CD4-positive, CD25-positive, alpha-beta regulatory T cell (primary cell): Measurements from ENCODE around the gene NAT16. TPM values are rescaled to one million over a fixed set of nuclear protein-coding genes. Genes with fewer than 3 reads are reported as not detected.

Source experiments
- ATAC-seq, 2 donors: fragments of 150-1000 bp; cut with Tn5 transposase; one replicate each; pipeline ENCODE4 v1.10.0; 2021; ENCODE audit warnings: low read depth in 2 of 2, moderate number of reproducible peaks in 2 of 2, moderate library complexity in 1 of 2
- DNase-seq, 3 donors: peaks; one replicate each; pipeline versions ENCODE4 v3.0.0 to v3.0.0-alpha.2; 2012 to 2022; ENCODE audit warnings: mixed read lengths in 1 of 3
- H3K27ac ChIP-seq: one replicate; pipeline ENCODE4 v1.7.0; 2013; ENCODE audit warnings: mild to moderate bottlenecking, low read length; ENCODE audit not compliant: insufficient read depth, poor library complexity, severe bottlenecking
- H3K27me3 ChIP-seq: one replicate; pipeline ENCODE4 v1.7.0; 2013; ENCODE audit warnings: low read length; ENCODE audit not compliant: control insufficient read depth, insufficient read depth
- H3K36me3 ChIP-seq: one replicate; pipeline ENCODE4 v1.7.0; 2013; ENCODE audit warnings: mild to moderate bottlenecking, low read length, moderate library complexity; ENCODE audit not compliant: control insufficient read depth, insufficient read depth
- H3K4me1 ChIP-seq: 2 replicates; pipeline ENCODE4 v1.7.0; 2013; ENCODE audit warnings: mild to moderate bottlenecking, low read length; ENCODE audit not compliant: insufficient read depth, control insufficient read depth, poor library complexity, severe bottlenecking
- H3K4me3 ChIP-seq: one replicate; pipeline ENCODE4 v1.7.0; 2013; ENCODE audit warnings: low read depth, mild to moderate bottlenecking, low read length, moderate library complexity
- H3K9me3 ChIP-seq, 2 experiments: 1 replicate in 1 of 2; 2 replicates in 1 of 2; pipeline ENCODE4 v1.7.0; 2013; ENCODE audit warnings: low read length in 2 of 2, mild to moderate bottlenecking in 1 of 2, moderate library complexity in 1 of 2; ENCODE audit not compliant: control insufficient read depth in 2 of 2
- H3K27ac Mint-ChIP-seq, 3 donors: one replicate each; pipeline ENCODE4 v1.8.0; 2020 to 2022; ENCODE audit warnings: mild to moderate bottlenecking in 3 of 3, mixed read lengths in 3 of 3, moderate library complexity in 2 of 3
- H3K27me3 Mint-ChIP-seq: one replicate; pipeline ENCODE4 v1.8.0; 2022; ENCODE audit warnings: mild to moderate bottlenecking, mixed read lengths
- H3K36me3 Mint-ChIP-seq: one replicate; pipeline ENCODE4 v1.8.0; 2020; ENCODE audit warnings: mixed read lengths
- H3K4me1 Mint-ChIP-seq, 4 donors: one replicate each; pipeline ENCODE4 v1.8.0; 2020 to 2022; ENCODE audit warnings: mixed read lengths in 4 of 4, mild to moderate bottlenecking in 1 of 4
- H3K4me3 Mint-ChIP-seq, 4 donors: one replicate each; pipeline ENCODE4 v1.8.0; 2020 to 2022; ENCODE audit warnings: mild to moderate bottlenecking in 4 of 4, mixed read lengths in 4 of 4, moderate library complexity in 3 of 4
- H3K9me3 Mint-ChIP-seq, 7 donors: one replicate each; pipeline ENCODE4 v1.8.0; 2020 to 2022; ENCODE audit warnings: mixed read lengths in 7 of 7, mild to moderate bottlenecking in 3 of 7, moderate library complexity in 2 of 7
- polyA plus RNA-seq, 4 donors: library from polyadenylated mRNA; unstranded; fragments of 300-500 nt; fragmentation: Illumina TruSeq; gene quantifications; one replicate each; pipeline ENCODE4 v1.2.3, GENCODE V29; 2021
- total RNA-seq: library from RNA; stranded (reverse); gene quantifications from one replicate; pipeline ENCODE4 v1.2.3, GENCODE V29; 2022

NAT16 gene
- total and polyA plus RNA-seq, 5 donors from 2014 or later = not detected

GRCh38 chr7:101159696-101160674 is 20.1 kb downstream of the NAT16 start:
- DNase-seq = no peak
- H3K36me3 ChIP-seq = peaks cover 5% of the 10 kb centered on the region
- ATAC-seq = no peak
- H3K36me3 Mint-ChIP-seq = peaks cover 15% of the 10 kb centered on the region
- H3K27ac Mint-ChIP-seq = no peak overlapping the region
- peaks cover 3% of the 10 kb centered on the region for H3K27me3 ChIP-seq
- peak overlapping the region in 1 of 4 donors; percentile 72 for H3K4me3 Mint-ChIP-seq
- peaks cover 29% of the 10 kb centered on the region for H3K4me1 ChIP-seq
- H3K9me3 ChIP-seq = no peaks in the 10 kb centered on the region
- H3K9me3 Mint-ChIP-seq = peaks cover 0 to 2% (median 0%) of the 10 kb centered on the region in 7 donors
- peaks cover 0 to 24% (median 10%) of the 10 kb centered on the region in 4 donors for H3K4me1 Mint-ChIP-seq
- peaks cover 23% of the 10 kb centered on the region for H3K27me3 Mint-ChIP-seq
- no peak overlapping the region for H3K4me3 ChIP-seq
- H3K27ac ChIP-seq = no peak overlapping the region

- Histone ChIP-seq H3K4me1 (peaks cover 10% of the 10 kb centered on the region), H3K27me3 (no peaks in the 10 kb centered on the region), H3K9me3 (no peaks in the 10 kb centered on the region), H3K36me3 (peaks cover 5% of the 10 kb centered on the region), H3K27ac (no peak overlapping the region), H3K4me3 (no peak overlapping the region)
- no peak for ATAC-seq
- H3K27ac Mint-ChIP-seq = no peak overlapping the region
- H3K27me3 Mint-ChIP-seq = peaks cover 21% of the 10 kb centered on the region
- H3K4me1 Mint-ChIP-seq = peaks cover 0 to 17% (median 6%) of the 10 kb centered on the region in 4 donors
- peaks cover 15% of the 10 kb centered on the region for H3K36me3 Mint-ChIP-seq
- no peak for DNase-seq
- peaks cover 0 to 2% (median 0%) of the 10 kb centered on the region in 7 donors for H3K9me3 Mint-ChIP-seq
- peak overlapping the region in 2 of 4 donors; percentile 15 to 73 for H3K4me3 Mint-ChIP-seq
Measured at GRCh38 chr7:101156866-101157589, 23.1 kb downstream of the NAT16 start.

- peaks cover 0 to 17% (median 6%) of the 10 kb centered on the region in 4 donors for H3K4me1 Mint-ChIP-seq
Measured at GRCh38 chr7:101156277-101156676, 23.8 kb downstream of the NAT16 start.

DNA sequence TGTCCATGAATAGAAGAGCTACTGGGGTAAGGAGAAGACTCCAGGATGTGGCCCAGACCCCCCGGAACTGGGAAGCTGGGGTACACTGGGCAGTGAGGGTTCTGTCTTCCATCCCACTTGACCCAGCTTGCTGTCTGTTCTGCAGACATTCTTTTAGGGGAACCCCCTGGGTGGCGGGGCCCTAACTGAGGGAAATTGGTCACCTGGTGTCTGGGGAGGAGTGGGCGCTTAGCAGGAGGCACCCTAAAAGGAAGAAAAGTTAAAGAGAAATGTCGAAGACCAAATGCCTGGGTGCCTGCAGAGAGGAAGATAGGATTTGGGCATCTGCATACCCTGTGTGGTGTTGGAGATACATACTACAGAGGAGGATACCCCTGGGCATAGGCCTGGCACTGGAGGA is 24.8 kb downstream of the NAT16 start:
- Histone ChIP-seq H3K4me3 (peak overlapping the region; percentile 35), H3K27me3 (no peaks in the 10 kb centered on the region), H3K27ac (no peak overlapping the region), H3K36me3 (peaks cover 5% of the 10 kb centered on the region), H3K9me3 (no peaks in the 10 kb centered on the region), H3K4me1 (peaks cover 10% of the 10 kb centered on the region)
- Mint-ChIP-seq H3K4me3 (peak overlapping the region; percentile 79 to 93 (median 92)), H3K36me3 (peaks cover 15% of the 10 kb centered on the region), H3K9me3 (peaks cover 0 to 2% (median 0%) of the 10 kb centered on the region in 7 donors), H3K27me3 (peaks cover 26% of the 10 kb centered on the region), H3K27ac (peak overlapping the region in 2 of 3 donors; percentile 26 to 61), H3K4me1 (peaks cover 0 to 17% (median 6%) of the 10 kb centered on the region in 4 donors)
- ATAC-seq = no peak
- no peak for DNase-seq

More at GRCh38 chr7:101156277-101156676, 23.8 kb downstream of the NAT16 start:
- H3K27me3 Mint-ChIP-seq = peaks cover 24% of the 10 kb centered on the region
- H3K9me3 Mint-ChIP-seq = peaks cover 0 to 2% (median 0%) of the 10 kb centered on the region in 7 donors
- Histone ChIP-seq H3K27ac (no peak overlapping the region), H3K9me3 (no peaks in the 10 kb centered on the region), H3K27me3 (no peaks in the 10 kb centered on the region), H3K36me3 (peaks cover 5% of the 10 kb centered on the region), H3K4me3 (no peak overlapping the region), H3K4me1 (peaks cover 10% of the 10 kb centered on the region)
- peak overlapping the region in 2 of 4 donors; percentile 61 to 73 for H3K4me3 Mint-ChIP-seq
- no peak overlapping the region for H3K27ac Mint-ChIP-seq
- no peak for DNase-seq
- peaks cover 15% of the 10 kb centered on the region for H3K36me3 Mint-ChIP-seq
- no peak for ATAC-seq

- H3K27me3 Mint-ChIP-seq = peaks cover 28% of the 10 kb centered on the region
- Histone ChIP-seq H3K9me3 (no peaks in the 10 kb centered on the region), H3K36me3 (peaks cover 5% of the 10 kb centered on the region), H3K4me1 (peaks cover 10% of the 10 kb centered on the region), H3K27me3 (no peaks in the 10 kb centered on the region), H3K27ac (no peak overlapping the region), H3K4me3 (peak overlapping the region; percentile 35)
- DNase-seq (no peak), ATAC-seq (no peak)
- no peak overlapping the region for H3K27ac Mint-ChIP-seq
- H3K9me3 Mint-ChIP-seq = peaks cover 0 to 2% (median 0%) of the 10 kb centered on the region in 7 donors
- peak overlapping the region; percentile 79 to 93 (median 92) for H3K4me3 Mint-ChIP-seq
- H3K36me3 Mint-ChIP-seq = peaks cover 15% of the 10 kb centered on the region
- peaks cover 0 to 17% (median 6%) of the 10 kb centered on the region in 4 donors for H3K4me1 Mint-ChIP-seq
Measured at GRCh38 chr7:101154693-101155102, 25.4 kb downstream of the NAT16 start.

DNA sequence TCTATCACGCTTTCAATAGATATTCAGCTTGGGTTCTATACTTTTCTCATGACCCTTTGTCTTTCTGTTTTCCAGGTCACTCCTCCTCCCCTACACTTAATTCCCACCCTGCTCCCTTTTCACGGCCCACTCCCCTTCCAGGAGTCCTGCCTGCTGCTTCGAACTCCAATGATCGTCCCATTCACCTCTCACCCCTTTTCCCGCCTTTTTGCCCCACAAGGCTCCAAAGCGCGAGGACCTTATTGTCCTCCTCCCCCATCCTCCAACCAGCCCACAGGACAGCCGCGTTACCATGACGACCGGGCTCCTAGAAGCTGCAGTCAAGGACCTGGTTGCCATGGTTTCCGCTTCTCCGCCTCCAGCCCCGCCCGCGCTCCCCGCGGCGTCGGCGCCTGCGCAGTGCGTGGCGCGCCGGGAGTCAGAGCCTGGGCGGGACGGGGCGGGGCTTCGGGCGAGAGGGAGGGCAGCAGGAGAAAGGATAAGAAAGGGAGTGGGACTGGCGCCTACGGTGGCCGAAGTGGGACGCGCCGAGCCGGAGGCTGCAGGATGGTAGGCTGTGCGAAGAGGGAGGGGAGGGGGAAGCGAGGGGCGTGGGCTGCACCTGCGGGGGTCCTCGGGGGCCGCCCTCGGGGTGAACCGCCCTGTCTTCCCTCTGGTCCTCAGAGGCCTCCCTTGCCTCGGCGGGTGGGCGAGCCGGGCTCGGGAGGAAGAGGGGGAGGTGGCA is 26.0 kb downstream of the NAT16 start, which contains the start of gene AP1S1:
AP1S1 (plus strand) TSS at position 508 of the 724 bp plus-strand sequence; CDS start at position 547, 39 bp downstream.
- H3K27ac Mint-ChIP-seq = peak within 1 kb of the TSS; percentile 61 to 89 (median 77)
- H3K4me3 Mint-ChIP-seq = peak within 1 kb of the TSS; percentile 91 to 93 (median 92)
- H3K27me3 Mint-ChIP-seq = peaks cover 33% of the 10 kb centered on the region
- Histone ChIP-seq H3K9me3 (no peaks in the 10 kb centered on the region), H3K27me3 (no peaks in the 10 kb centered on the region), H3K27ac (no peak within 1 kb of the TSS), H3K4me3 (peak within 1 kb of the TSS; percentile 35), H3K4me1 (peaks cover 10% of the 10 kb centered on the region), H3K36me3 (peaks cover 5% of the 10 kb centered on the region)
- ATAC-seq = peak; percentile 83 to 87
- DNase-seq = peak; percentile 86 to 96 (median 86)
- H3K9me3 Mint-ChIP-seq = peaks cover 0 to 2% (median 0%) of the 10 kb centered on the region in 7 donors
- H3K4me1 Mint-ChIP-seq = peaks cover 0 to 17% (median 6%) of the 10 kb centered on the region in 4 donors
- peaks cover 15% of the 10 kb centered on the region for H3K36me3 Mint-ChIP-seq
